Nephron progenitor cell (in vitro differentiated cells): ENCODE results near the gene TCF12.

ENCODE experiments used
- DNase-seq: peaks from one replicate; pipeline ENCODE4 v3.0.0; 2021
- H3K27ac Mint-ChIP-seq: 2 replicates; pipeline ENCODE4 v1.8.0; 2021; ENCODE audit warnings: mild to moderate bottlenecking, moderate library complexity, mixed read lengths
- H3K27me3 Mint-ChIP-seq: 2 replicates; pipeline ENCODE4 v1.8.0; 2021; ENCODE audit warnings: mild to moderate bottlenecking, low read depth, mixed read lengths; ENCODE audit not compliant: poor library complexity
- H3K36me3 Mint-ChIP-seq: 2 replicates; pipeline ENCODE4 v1.8.0; 2021; ENCODE audit warnings: low read depth, mixed read lengths
- H3K4me1 Mint-ChIP-seq: 2 replicates; pipeline ENCODE4 v1.8.0; 2021; ENCODE audit warnings: mixed read lengths
- H3K4me3 Mint-ChIP-seq: 2 replicates; pipeline ENCODE4 v1.8.0; 2021; ENCODE audit warnings: mild to moderate bottlenecking, moderate library complexity, mixed read lengths
- H3K9me3 Mint-ChIP-seq: 2 replicates; pipeline ENCODE4 v1.8.0; 2021; ENCODE audit warnings: mild to moderate bottlenecking, moderate library complexity, mixed read lengths
- TF ChIP-seq, protein P1 (sequence below): fragments of 200-600 bp; sonication (generic); IDR thresholded peaks from 2 replicates; pipeline ENCODE4 v1.5.0; 2021; ENCODE audit warnings: antibody characterized with exemption

The TCF12 gene

DNA sequence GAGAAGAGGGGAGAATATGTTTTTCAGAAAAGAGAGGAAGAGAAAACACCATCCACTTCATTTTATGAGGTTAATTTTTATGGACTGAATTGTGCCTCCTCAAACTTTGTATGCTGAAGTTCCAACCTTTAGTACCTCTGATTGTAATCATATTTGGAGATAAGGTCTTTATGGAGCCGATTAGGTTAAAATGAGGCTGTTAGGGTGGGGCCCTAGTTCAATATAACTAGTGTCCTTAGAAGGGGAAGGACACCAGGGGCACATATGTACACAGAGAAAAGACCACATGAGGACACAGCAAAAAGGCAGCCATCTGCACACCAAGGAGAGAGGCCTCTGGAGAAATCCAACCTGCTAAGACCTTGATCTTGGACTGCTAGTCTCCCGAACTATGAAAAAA, 38.9 kb upstream of the TCF12 start:
- no peaks in the 10 kb centered on the region for H3K9me3 Mint-ChIP-seq
- no peaks in the 10 kb centered on the region for H3K4me1 Mint-ChIP-seq
- no peaks in the 10 kb centered on the region for H3K36me3 Mint-ChIP-seq
- TF ChIP-seq, protein P1, sequence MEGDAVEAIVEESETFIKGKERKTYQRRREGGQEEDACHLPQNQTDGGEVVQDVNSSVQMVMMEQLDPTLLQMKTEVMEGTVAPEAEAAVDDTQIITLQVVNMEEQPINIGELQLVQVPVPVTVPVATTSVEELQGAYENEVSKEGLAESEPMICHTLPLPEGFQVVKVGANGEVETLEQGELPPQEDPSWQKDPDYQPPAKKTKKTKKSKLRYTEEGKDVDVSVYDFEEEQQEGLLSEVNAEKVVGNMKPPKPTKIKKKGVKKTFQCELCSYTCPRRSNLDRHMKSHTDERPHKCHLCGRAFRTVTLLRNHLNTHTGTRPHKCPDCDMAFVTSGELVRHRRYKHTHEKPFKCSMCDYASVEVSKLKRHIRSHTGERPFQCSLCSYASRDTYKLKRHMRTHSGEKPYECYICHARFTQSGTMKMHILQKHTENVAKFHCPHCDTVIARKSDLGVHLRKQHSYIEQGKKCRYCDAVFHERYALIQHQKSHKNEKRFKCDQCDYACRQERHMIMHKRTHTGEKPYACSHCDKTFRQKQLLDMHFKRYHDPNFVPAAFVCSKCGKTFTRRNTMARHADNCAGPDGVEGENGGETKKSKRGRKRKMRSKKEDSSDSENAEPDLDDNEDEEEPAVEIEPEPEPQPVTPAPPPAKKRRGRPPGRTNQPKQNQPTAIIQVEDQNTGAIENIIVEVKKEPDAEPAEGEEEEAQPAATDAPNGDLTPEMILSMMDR = no peak
- no peak for DNase-seq
- H3K27me3 Mint-ChIP-seq = no peaks in the 10 kb centered on the region
- H3K27ac Mint-ChIP-seq = no peak overlapping the region
- no peak overlapping the region for H3K4me3 Mint-ChIP-seq

- no peaks in the 10 kb centered on the region for H3K9me3 Mint-ChIP-seq
- H3K27ac Mint-ChIP-seq = no peak overlapping the region
- H3K4me3 Mint-ChIP-seq = no peak overlapping the region
- no peak for DNase-seq
- no peaks in the 10 kb centered on the region for H3K36me3 Mint-ChIP-seq
- peaks cover 14% of the 10 kb centered on the region for H3K4me1 Mint-ChIP-seq
- no peaks in the 10 kb centered on the region for H3K27me3 Mint-ChIP-seq
- TF ChIP-seq, protein P1 = no peak
Measured at GRCh38 chr15:56883088-56883487, 35.4 kb upstream of the TCF12 start.

GRCh38 chr15:56886363-56886931, 32.0 kb upstream of the TCF12 start:
- Mint-ChIP-seq H3K36me3 (peaks cover 9% of the 10 kb centered on the region), H3K27ac (peak overlapping the region; percentile 93), H3K9me3 (no peaks in the 10 kb centered on the region), H3K4me1 (peaks cover 36% of the 10 kb centered on the region), H3K4me3 (peak overlapping the region; percentile 83), H3K27me3 (no peaks in the 10 kb centered on the region)
- TF ChIP-seq, protein P1 = no peak
- DNase-seq = no peak

- H3K27me3 Mint-ChIP-seq = no peaks in the 10 kb centered on the region
- H3K27ac Mint-ChIP-seq = peak overlapping the region; percentile 93
- peak overlapping the region; percentile 83 for H3K4me3 Mint-ChIP-seq
- DNase-seq = peak; percentile 90
- peaks cover 42% of the 10 kb centered on the region for H3K4me1 Mint-ChIP-seq
- H3K9me3 Mint-ChIP-seq = no peaks in the 10 kb centered on the region
- TF ChIP-seq, protein P1 = no peak
- H3K36me3 Mint-ChIP-seq = peaks cover 9% of the 10 kb centered on the region
Measured at GRCh38 chr15:56886932-56887781, 31.3 kb upstream of the TCF12 start.

GRCh38 chr15:56887782-56888438, 30.5 kb upstream of the TCF12 start:
- DNase-seq = no peak
- H3K4me3 Mint-ChIP-seq = peak overlapping the region; percentile 80
- peak overlapping the region; percentile 77 for H3K27ac Mint-ChIP-seq
- no peaks in the 10 kb centered on the region for H3K9me3 Mint-ChIP-seq
- peaks cover 47% of the 10 kb centered on the region for H3K4me1 Mint-ChIP-seq
- H3K36me3 Mint-ChIP-seq = peaks cover 9% of the 10 kb centered on the region
- H3K27me3 Mint-ChIP-seq = no peaks in the 10 kb centered on the region
- TF ChIP-seq, protein P1 = no peak
